HFFc6 (cell line): Measurements from ENCODE around the gene MVK. TPM values are rescaled to one million over a fixed set of nuclear protein-coding genes. Genes with fewer than 3 reads are reported as not detected.
A peak's percentile ranks its signal among the peaks of the same experiment; 100 is the strongest.

ENCODE experiments used
- DNase-seq: peaks from one replicate; pipeline ENCODE4 v3.0.0-alpha.2; 2018
- H3K27ac Mint-ChIP-seq: 2 replicates; pipeline ENCODE4 v1.8.0; 2020; ENCODE audit warnings: mild to moderate bottlenecking, mixed read lengths
- H3K27me3 Mint-ChIP-seq: 2 replicates; pipeline ENCODE4 v1.8.0; 2021; ENCODE audit warnings: mild to moderate bottlenecking, moderate library complexity, mixed read lengths; ENCODE audit not compliant: insufficient read depth
- H3K36me3 Mint-ChIP-seq: 2 replicates; pipeline ENCODE4 v1.8.0; 2021; ENCODE audit warnings: low read depth, mixed read lengths
- H3K4me1 Mint-ChIP-seq: 2 replicates; pipeline ENCODE4 v1.8.0; 2020; ENCODE audit warnings: low read depth, mixed read lengths
- H3K4me3 Mint-ChIP-seq: 2 replicates; pipeline ENCODE4 v1.8.0; 2020; ENCODE audit warnings: mild to moderate bottlenecking, moderate library complexity, mixed read lengths
- H3K9me3 Mint-ChIP-seq: 2 replicates; pipeline ENCODE4 v1.8.0; 2020; ENCODE audit warnings: mild to moderate bottlenecking, mixed read lengths
- CTCF ChIP-seq: fragments of 200-600 bp; sonication (generic); IDR thresholded peaks from 2 replicates; pipeline ENCODE4 v1.5.0; 2021; ENCODE audit warnings: antibody characterized with exemption, mild to moderate bottlenecking
- total RNA-seq, 6 experiments: library from RNA; stranded (reverse); fragmentation: NEBNext Ultra II Directional; extraction: Animal tissue kit (Norgen Biotek cat#: 25700); gene quantifications; 2 replicates in 1 of 6; 3 replicates in 5 of 6; pipeline ENCODE4 v1.2.3, GENCODE V29; 2021

The MVK gene
- total RNA-seq, 6 experiments from 2014 or later: 7.1 to 10.4 (median 7.9) TPM

- Mint-ChIP-seq H3K27ac (peak overlapping the region; percentile 88), H3K36me3 (no peaks in the 10 kb centered on the region), H3K9me3 (no peaks in the 10 kb centered on the region), H3K4me1 (peaks cover 21% of the 10 kb centered on the region), H3K27me3 (peaks cover 1% of the 10 kb centered on the region), H3K4me3 (peak overlapping the region; percentile 91)
- TF ChIP-seq CTCF: no peak
- no peak for DNase-seq
Measured at GRCh38 chr12:109572506-109572845, 1.1 kb upstream of the MVK start.

- peaks cover 1% of the 10 kb centered on the region for H3K27me3 Mint-ChIP-seq
- H3K9me3 Mint-ChIP-seq: no peaks in the 10 kb centered on the region
- H3K27ac Mint-ChIP-seq: no peak overlapping the region
- DNase-seq: no peak
- H3K4me3 Mint-ChIP-seq: peak overlapping the region; percentile 91
- H3K36me3 Mint-ChIP-seq: no peaks in the 10 kb centered on the region
- TF ChIP-seq CTCF: no peak
- peaks cover 21% of the 10 kb centered on the region for H3K4me1 Mint-ChIP-seq
Measured at GRCh38 chr12:109573914-109574244, 285 bp downstream of the MVK start.

- no peak for DNase-seq
- Mint-ChIP-seq H3K27ac (no peak overlapping the region), H3K4me3 (no peak overlapping the region), H3K27me3 (peaks cover 1% of the 10 kb centered on the region; the same call in 1 of the 2 replicates), H3K4me1 (peaks cover 21% of the 10 kb centered on the region), H3K36me3 (no peaks in the 10 kb centered on the region; the same call in 1 of the 2 replicates), H3K9me3 (no peaks in the 10 kb centered on the region)
- TF ChIP-seq CTCF: no peak
Measured at GRCh38 chr12:109575683-109576082, 2.1 kb downstream of the MVK start.

- peaks cover 1% of the 10 kb centered on the region; the same call in 1 of the 2 replicates for H3K27me3 Mint-ChIP-seq
- no peak overlapping the region for H3K27ac Mint-ChIP-seq
- no peak for DNase-seq
- peaks cover 21% of the 10 kb centered on the region for H3K4me1 Mint-ChIP-seq
- H3K4me3 Mint-ChIP-seq: no peak overlapping the region
- no peak for TF ChIP-seq CTCF
- no peaks in the 10 kb centered on the region for H3K9me3 Mint-ChIP-seq
- H3K36me3 Mint-ChIP-seq: no peaks in the 10 kb centered on the region; the same call in 1 of the 2 replicates
Measured at GRCh38 chr12:109577311-109577710, 3.7 kb downstream of the MVK start.

GRCh38 chr12:109578330-109578927 lies 4.8 kb downstream of the MVK start:
- no peak for TF ChIP-seq CTCF
- Mint-ChIP-seq H3K9me3 (no peaks in the 10 kb centered on the region), H3K36me3 (no peaks in the 10 kb centered on the region; the same call in 1 of the 2 replicates), H3K27ac (no peak overlapping the region), H3K4me3 (no peak overlapping the region), H3K27me3 (peaks cover 1% of the 10 kb centered on the region; the same call in 1 of the 2 replicates), H3K4me1 (peaks cover 12% of the 10 kb centered on the region)
- no peak for DNase-seq
